Stomach (tissue), 19 donors: Measurements from ENCODE around the gene IQSEC3. TPM values are rescaled to one million over a fixed set of nuclear protein-coding genes. Genes with fewer than 3 reads are reported as not detected.
"Not testable (repeated sequence)": the region's sequence is repeated elsewhere in the genome, so short reads cannot be mapped to it uniquely, and the experiment has no call there.

Experiments
- DNase-seq, 2 donors: peaks; one replicate each; pipeline versions ENCODE4 v3.0.0 to v3.0.0-alpha.2; 2013 to 2019
- H3K27ac ChIP-seq, 5 donors: fragments of 200-600 bp in 4 of 5; sonication (generic) in 4 of 5; one replicate each; pipeline ENCODE4 v1.5.1; 2013 to 2019; ENCODE audit warnings: mild to moderate bottlenecking in 1 of 5, moderate library complexity in 1 of 5
- H3K27me3 ChIP-seq, 3 donors: fragments of 200-600 bp; sonication (generic); one replicate each; pipeline ENCODE4 v1.5.1; 2017 to 2019; ENCODE audit warnings: mixed run types in 1 of 3
- H3K36me3 ChIP-seq, 4 donors: fragments of 200-600 bp; sonication (generic); 1 replicate in 3 of 4; 2 replicates in 1 of 4; pipeline ENCODE4 v1.5.1; 2016 to 2019
- H3K4me1 ChIP-seq, 4 donors: fragments of 200-600 bp; sonication (generic); one replicate each; pipeline ENCODE4 v1.5.1; 2016 to 2019
- H3K4me3 ChIP-seq, 4 donors: fragments of 200-600 bp; sonication (generic) in 3 of 4; one replicate each; pipeline ENCODE4 v1.5.1; 2016 to 2019; ENCODE audit warnings: mild to moderate bottlenecking in 1 of 4
- H3K9me3 ChIP-seq, 4 donors: fragments of 200-600 bp; sonication (generic); one replicate each; pipeline ENCODE4 v1.5.1; 2016 to 2019
- CTCF ChIP-seq, 7 experiments: fragments of 450-650 bp in 4 of 7; fragments of 200-600 bp in 3 of 7; sonication (generic) in 3 of 7; IDR thresholded peaks; one replicate each; pipeline ENCODE4 v1.5.1; 2016 to 2019; ENCODE audit warnings: antibody characterized with exemption in 7 of 7, control low read depth in 2 of 7, mild to moderate bottlenecking in 1 of 7
- EP300 ChIP-seq: sonication (generic); formaldehyde crosslinking; IDR thresholded peaks from one replicate; pipeline ENCODE4 v1.6.1; 2017; ENCODE audit warnings: antibody characterized with exemption
- POLR2A ChIP-seq, 4 donors: fragments of 450-650 bp; IDR thresholded peaks; one replicate each; pipeline ENCODE4 v1.6.1; 2016; ENCODE audit warnings: antibody characterized with exemption in 4 of 4, control low read depth in 2 of 4, mild to moderate bottlenecking in 1 of 4, moderate library complexity in 1 of 4
- POLR2AphosphoS5 ChIP-seq, 3 donors: sonication (generic); formaldehyde crosslinking; IDR thresholded peaks; one replicate each; pipeline ENCODE4 v1.6.1; 2016; ENCODE audit warnings: antibody characterized with exemption in 3 of 3
- WGBS, 5 donors: extraction: QIAGEN DNeasy Blood & Tissue Kit in 3 of 5; methylation state at CpG; one replicate each; pipeline versions ENCODE4 v1.1.5 to v1.1.7; 2013 to 2018; 5-methylcytosine and 5-hydroxymethylcytosine counted together
- intact Hi-C: fragments of 100-400 bp; cut with DNase I; formaldehyde crosslinking; loops from one replicate; pipeline ENCODE4 v1.15.1; 2023; ENCODE audit warnings: low total_unique reads
- long read RNA-seq, 10 donors: transcript quantifications; one replicate each; lab custom pipeline, GENCODE V29; 2026
- polyA plus RNA-seq, 3 donors: library from polyadenylated mRNA; stranded (reverse); fragments of 200-250 nt; gene quantifications; one replicate each; pipeline ENCODE4 v1.2.3, GENCODE V29; 2013
- total RNA-seq, 5 donors: library from RNA; depleted of rRNA; stranded (reverse); fragments of >200 nt; gene quantifications; one replicate each; pipeline versions ENCODE4 v1.1.0 to v1.2.3, GENCODE V29; 2014 to 2016
- donor health status: healthy with polysubstance abuse.
- donor health status: Bipolar disorder and iron deficiency.
- donor health status: healthy.

Gene IQSEC3
- 1 to 10 TPM in 1 of 5 donors, under 1 TPM in 2, not detected in 2; 0.45 to 1.0 (median 0.73) TPM for total RNA-seq
- 1 to 10 TPM in 2 of 3 donors, under 1 TPM in 1; 0.08 to 1.7 (median 1.6) TPM for polyA plus RNA-seq
- long read RNA-seq, donor 1: 0 reads
- long read RNA-seq, donor 2: 0 reads
- long read RNA-seq, donor 3: 0 reads
- long read RNA-seq, donor 4: 0 reads
- long read RNA-seq, donor 5: 0 reads
- long read RNA-seq, donor 6: 0 reads
- long read RNA-seq, donor 7: 0 reads
- long read RNA-seq, donor 8: 0 reads
- long read RNA-seq, donor 9: 0 reads
- long read RNA-seq, donor 10: 0 reads

DNA sequence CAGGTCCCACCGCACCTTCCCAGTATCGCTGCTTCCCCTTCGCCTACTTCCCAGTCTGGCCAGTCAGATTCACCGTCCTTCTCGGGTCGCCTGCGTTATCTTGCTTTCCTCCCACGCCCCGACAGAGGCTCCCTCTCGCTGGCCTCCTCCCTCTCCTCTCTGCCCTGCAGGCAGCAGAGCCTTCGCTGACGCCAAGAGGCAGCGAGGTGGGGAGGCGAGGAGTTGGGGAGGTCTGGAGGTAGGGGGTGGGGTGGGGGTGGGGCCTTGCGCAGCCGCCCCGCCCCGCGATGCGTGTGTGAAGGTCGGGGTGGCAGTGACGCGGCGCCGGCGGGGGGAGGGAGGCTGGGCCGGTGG lies at the start of gene IQSEC3:
IQSEC3 (plus strand) TSS at position 340 of the 354 bp plus-strand sequence. CDS start 116 bp downstream, outside the sequence.
- intact Hi-C loops, H3K36me3 ChIP-seq, H3K4me1 ChIP-seq, H3K9me3 ChIP-seq, DNase-seq: not testable (repeated sequence)
- Histone ChIP-seq H3K4me3 (peak within 1 kb of the TSS in 3 of 4 donors; percentile 9 to 23 (median 12)), H3K27ac (peak within 1 kb of the TSS in 1 of 5 donors; percentile 38), H3K27me3 (peaks cover 7 to 55% (median 10%) of the 10 kb centered on the region in 3 donors)
- WGBS, 5 donors: 0 to 16% (median 0%) methylated on average over 1 to 11 of the region's 27 CpGs

- H3K27me3 ChIP-seq, H3K27ac ChIP-seq, intact Hi-C loops, DNase-seq, H3K9me3 ChIP-seq, H3K4me3 ChIP-seq: not testable (repeated sequence)
- WGBS, 5 donors: 92 to 97% (median 96%) methylated on average over 9 to 18 of the region's 23 CpGs
- Histone ChIP-seq H3K36me3 (peaks cover 13 to 40% (median 35%) of the 10 kb centered on the region in 4 donors), H3K4me1 (peaks cover 7 to 13% (median 13%) of the 10 kb centered on the region in 4 donors)
These were observed 48.9 kb upstream of the IQSEC3 start for GRCh38 chr12:17370-18340.

DNA sequence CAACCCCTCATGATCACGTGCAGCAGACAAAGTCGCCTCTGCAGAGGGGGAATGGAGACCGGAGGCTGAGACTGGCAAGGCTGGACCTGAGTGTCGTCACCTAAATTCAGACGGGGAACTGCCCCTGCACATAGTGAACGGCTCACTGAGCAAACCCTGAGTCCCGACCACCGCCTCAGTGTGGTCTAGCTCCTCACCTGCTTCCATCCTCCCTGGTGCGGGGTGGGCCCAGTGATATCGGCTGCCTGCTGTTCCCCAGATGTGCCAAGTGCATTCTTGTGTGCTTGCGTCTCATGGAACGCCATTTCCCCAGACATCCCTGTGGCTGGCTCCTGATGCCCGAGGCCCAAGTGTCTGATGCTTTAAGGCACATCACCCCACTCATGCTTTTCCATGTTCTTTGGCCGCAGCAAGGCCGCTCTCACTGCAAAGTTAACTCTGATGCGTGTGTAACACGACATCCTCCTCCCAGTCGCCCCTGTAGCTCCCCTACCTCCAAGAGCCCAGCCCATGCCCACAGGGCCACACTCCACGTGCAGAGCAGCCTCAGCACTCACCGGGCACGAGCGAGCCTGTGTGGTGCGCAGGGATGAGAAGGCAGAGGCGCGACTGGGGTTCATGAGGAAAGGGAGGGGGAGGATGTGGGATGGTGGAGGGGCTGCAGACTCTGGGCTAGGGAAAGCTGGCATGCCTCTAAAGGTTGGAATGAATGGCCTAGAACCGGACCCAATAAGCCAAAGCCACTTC lies 47.6 kb upstream of the IQSEC3 start:
- H3K27ac ChIP-seq, H3K4me1 ChIP-seq, H3K4me3 ChIP-seq, H3K27me3 ChIP-seq, H3K9me3 ChIP-seq, intact Hi-C loops, DNase-seq: not testable (repeated sequence)
- 89 to 99% (median 93%) methylated on average over 8 to 19 of the region's 26 CpGs for WGBS, 5 donors
- H3K36me3 ChIP-seq: peaks cover 13 to 42% (median 38%) of the 10 kb centered on the region in 4 donors

DNA sequence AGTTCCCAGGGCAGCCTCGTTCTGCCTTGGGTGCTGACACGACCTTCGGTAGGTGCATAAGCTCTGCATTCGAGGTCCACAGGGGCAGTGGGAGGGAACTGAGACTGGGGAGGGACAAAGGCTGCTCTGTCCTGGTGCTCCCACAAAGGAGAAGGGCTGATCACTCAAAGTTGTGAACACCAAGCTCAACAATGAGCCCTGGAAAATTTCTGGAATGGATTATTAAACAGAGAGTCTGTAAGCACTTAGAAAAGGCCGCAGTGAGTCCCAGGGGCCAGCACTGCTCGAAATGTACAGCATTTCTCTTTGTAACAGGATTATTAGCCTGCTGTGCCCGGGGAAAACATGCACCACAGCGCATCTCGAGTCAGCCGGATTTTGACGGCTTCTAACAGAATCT lies 46.7 kb upstream of the IQSEC3 start:
- DNase-seq, H3K4me3 ChIP-seq, H3K4me1 ChIP-seq, H3K27me3 ChIP-seq, H3K9me3 ChIP-seq, intact Hi-C loops, H3K27ac ChIP-seq: not testable (repeated sequence)
- peaks cover 13 to 42% (median 38%) of the 10 kb centered on the region in 4 donors for H3K36me3 ChIP-seq
- 70 to 96% (median 93%) methylated on average over 2 to 7 of the region's 11 CpGs; no CpG with 5 or more reads in 1 of the 5 donors for WGBS, 5 donors

DNA sequence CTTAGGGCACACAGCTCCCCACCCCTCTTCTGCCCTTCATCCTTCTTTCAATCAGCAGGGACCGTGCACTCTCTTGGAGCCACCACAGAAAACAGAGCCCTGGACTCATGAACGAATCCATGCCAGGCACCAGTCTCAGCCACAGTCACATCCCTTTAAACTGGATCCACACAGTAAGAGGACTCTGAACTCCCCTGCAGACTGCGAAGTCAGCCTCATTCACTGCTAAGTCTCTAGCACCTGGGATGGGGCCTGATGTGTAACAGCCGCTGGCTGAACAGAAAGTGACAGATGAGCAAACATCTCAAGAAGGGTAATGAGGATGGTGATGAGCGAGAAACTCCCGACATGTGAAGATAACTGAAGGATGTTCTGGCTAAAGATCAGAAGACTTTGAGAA lies 45.8 kb upstream of the IQSEC3 start:
- H3K36me3 ChIP-seq: peaks cover 13 to 39% (median 38%) of the 10 kb centered on the region in 4 donors
- H3K27ac ChIP-seq: no peak overlapping the region
- TF ChIP-seq EP300 (no peak), POLR2A (IDR thresholded peaks at IDR 0.05) (no peak), POLR2AphosphoS5 (IDR thresholded peaks at IDR 0.05) (no peak), CTCF (IDR thresholded peaks at IDR 0.05) (no peak)
- no peaks in the 10 kb centered on the region for H3K27me3 ChIP-seq
- H3K4me1 ChIP-seq: no peaks in the 10 kb centered on the region
- no peaks in the 10 kb centered on the region for H3K9me3 ChIP-seq
- H3K4me3 ChIP-seq: no peak overlapping the region
- WGBS, 5 donors: 59 to 72% (median 62%) methylated on average over 6 of the region's 6 CpGs
- DNase-seq: no peak
- intact Hi-C loops: no loop called here
